ENCODE results near the gene CIB4.

CIB4 gene

DNA sequence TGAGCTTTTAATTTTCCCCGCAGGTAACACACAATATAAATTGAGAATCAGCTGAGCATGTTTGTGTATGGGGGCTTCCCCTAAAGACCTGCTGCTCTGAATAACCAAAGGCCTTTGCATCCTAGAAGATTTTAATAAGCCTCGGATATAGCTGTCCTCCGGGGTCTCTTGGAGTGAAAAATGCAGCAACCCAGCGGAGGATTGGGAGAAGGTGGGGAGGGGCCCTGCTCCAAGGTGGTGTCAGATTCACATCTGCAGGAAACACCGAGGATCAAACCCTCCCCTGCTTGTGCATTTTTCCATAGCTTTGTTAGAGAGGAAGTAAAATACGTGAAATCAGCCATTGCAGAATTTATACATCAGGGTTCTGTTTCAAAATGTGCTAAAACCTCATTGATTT is 100.2 kb downstream of the CIB4 start:
- DNase-seq = no peak

DNA sequence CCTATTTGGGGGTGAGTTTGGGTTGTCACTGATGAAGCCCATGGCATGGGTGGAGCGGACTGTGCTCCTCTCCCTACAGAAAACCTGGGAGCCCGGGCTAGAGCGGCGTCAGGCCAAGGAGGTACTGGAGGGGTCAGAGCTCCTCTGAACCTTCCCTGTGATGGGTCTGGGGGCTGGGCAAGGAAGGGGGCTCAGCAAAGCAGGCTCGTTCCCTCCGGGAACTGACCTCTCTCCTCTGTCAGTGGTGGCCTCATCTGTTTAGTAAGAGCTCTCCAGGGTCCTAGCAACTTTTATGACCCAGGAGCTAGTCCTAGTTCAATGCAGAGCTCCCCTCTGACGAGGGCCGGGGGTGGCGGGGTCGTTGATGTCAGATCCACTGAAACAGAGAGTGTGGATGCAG is 100.9 kb downstream of the CIB4 start:
- no peak for DNase-seq

DNA sequence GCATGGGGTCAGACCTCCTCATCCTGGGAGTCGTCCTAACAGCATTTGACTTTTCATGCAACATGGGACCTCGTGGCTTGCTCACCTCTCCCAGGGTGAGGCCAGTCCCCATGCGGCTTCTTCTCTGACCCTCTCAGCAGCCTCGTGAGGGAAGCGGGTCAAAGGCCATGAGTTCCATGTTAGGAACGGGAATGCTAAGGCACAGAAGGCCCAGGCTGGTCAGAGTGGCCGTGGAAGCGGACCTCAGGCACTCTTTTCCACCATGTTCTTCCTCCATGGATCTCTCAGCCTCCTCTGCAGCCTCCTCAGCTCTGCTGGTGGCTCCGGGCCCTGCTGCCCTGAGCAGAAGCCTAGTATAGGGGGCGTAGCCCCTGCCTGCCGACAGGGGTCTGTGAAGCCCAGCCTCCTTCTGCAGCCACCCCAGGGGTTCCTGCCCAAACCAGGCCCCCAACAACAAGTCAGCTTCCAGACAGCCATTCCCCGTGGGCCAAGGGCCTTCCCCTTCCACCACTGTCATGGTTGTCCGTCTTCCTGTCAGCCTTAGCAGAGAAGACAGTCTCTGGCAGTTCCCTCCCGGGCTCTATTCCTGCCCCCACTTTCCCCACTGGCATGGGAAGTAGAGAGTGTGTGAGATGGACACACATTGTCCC is 103.2 kb downstream of the CIB4 start:
- no peak for DNase-seq

DNA sequence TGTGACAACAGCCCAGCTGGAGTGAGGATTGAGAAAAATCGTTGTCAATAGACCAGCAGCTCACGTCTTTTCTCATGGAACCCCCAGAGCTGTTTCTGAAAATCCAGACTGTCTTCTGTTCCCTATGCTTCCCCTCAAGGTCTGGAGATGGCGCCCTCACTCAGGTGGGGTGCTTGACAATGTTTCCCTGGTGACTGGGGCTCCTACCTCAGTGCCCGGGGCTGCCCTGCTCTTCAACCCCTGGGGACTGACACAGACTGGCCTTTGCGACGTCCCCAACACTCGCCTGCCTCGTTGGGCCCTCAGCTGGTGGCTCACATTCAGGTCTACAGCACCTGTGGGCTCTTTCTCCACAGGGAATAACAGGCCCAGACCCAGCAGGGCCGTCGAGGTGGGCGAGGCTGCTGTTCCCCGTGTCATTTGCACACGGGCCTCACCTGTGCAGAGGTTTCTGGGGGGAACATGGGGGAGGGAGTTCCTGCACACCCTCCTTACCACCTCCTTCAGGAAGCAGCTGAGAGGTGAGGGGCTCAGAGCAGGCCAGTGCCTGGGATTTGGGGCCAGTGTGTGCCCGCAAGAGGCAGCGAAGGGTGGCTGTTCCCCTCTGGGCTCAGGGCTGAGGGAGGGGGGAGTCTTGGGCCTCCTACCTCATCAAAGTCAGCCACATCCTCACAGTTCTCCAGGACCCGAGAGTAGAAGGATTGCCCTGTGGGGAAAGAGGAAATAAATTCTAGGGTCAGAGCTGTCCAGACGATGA is 103.9 kb downstream of the CIB4 start:
- DNase-seq = peak; percentile 12

DNA sequence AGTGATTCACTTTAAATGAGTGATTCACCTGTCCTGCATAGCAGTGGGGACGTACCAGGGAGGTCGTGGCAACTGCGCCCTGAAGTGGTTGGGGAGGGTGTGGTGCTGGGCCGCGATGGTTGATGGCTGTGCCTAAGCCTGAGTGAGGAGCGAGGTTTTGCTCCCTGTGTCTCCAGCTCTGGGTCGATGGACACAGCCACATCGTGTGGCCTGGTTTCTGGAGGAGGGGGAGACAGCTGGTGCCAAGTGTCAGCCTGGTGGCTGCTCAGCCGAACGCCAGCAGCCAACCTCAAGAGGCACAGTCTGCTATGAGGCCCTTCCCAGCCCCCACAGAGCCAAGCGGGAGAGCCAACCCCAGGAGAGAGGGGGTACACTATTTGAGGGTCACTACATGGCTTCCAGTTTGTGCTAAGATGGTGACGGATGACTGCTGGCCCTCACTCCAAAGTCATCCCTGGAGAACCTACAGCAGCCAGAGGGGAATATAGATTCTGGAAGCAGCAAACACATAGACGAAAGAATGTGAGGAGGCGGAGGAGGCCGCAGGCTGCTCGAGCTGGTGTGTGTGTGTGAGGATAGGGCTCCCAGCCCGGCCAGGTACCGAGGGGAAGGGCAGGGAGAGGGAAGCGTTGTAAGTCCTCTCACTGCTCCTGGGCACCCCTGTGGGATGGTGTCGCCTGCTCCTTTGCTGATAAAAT is 104.6 kb downstream of the CIB4 start:
- DNase-seq = peak; percentile 18

DNA sequence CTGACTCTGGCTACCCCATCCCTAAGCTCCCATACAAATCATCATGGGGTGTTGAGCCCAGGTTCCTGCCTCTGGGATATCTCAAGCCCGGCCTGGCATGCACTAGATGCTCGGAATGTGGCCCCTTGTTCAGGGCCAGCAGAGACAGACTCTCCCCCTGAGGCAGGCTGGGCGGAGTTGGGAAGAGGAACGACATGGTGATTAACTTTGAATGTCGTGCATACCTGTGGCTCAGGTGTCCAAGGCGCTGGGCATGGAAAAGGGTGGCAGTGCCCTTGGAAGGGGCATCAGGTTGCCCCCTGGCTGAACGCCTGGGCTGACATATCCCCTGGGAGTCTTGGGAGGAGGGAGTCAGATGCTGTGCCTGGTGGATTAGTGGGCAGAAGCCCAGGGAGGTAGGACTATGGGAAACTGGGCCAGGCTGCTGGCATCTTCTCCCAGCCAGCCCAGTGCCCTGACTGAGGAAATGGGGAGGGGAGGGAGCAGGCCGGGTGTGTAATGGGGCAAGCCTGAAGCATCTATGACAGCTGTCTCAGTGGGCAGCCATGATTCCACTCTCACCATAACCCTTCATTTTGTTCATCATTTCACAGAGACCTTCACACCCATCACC is 105.4 kb downstream of the CIB4 start:
- DNase-seq = peak; percentile 2

DNA sequence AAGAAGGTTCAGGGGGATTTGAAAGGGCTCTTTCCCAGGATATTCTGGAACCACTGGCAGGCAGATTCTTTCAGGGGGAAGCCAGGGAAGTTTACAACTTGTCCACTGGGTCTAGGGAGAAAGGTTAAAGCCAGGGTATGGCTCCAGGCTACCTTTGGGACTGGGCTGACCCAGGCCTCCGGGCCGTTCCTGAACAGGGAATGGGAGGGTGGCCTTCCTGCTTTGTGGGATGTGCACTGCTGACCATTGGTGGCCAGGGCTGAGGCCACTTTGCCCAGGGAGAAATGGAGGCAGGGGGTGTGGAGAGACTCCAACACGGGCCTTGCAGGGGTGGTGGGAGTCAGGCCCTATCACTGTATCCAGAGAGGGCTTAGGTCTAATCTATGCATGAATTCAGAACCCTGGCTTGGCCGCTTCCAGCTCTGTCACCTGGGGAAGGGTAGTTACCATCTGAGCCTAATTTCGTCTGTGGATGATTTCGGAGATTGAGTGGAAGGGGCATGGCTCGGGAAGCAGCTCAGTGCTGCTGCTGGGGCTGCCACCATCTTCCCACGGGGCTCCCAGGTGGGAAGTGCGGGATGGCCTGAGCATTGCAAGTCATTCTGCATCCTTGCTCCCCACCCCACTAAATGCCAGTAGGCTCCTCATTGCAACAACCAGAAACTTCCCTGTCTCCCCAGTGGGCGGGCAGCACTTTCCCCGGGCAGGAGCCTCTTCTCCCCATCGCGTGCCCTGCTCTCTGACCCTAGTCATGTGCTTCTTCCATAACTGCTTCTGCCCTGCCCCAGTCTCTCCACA is 106.1 kb downstream of the CIB4 start:
- peak; percentile 3 for DNase-seq

DNA sequence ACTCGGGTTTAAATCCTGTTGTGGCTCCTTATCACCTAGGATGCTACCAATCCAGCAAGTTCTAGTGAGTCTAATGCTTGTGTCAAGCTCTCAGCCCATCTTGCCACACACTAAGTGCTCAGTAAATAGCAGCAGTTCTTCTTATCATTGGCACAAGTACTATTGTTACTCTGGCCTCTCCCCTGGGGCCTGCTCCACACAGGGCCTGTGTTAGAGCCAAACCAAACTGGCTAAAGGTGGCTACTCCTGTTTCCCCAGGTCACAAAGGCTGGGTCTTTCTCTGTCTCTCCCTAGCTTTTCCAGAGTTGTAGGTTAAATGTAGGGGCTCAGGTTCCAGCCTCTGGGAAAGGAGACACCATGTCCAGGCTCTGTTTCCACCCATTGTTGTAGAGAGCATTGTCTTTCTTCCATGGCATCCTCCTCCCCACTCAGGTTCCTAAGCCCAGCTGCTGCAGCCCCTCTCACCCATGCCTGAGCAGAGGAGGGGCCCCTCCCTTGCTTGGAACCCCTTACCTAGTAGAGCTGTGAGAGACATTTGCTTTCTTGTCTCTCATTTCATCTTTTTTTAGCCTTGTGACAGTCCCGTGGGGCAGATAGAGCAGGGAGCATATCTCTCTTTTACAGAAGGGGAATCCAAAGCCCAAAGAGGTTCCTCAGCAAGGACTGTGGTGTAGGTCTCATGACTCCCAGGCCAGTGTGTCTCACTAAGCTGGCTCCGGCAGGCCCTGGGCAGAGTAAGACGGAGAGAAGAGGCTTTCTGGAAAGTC is 106.9 kb downstream of the CIB4 start:
- DNase-seq = peak; percentile 11

DNA sequence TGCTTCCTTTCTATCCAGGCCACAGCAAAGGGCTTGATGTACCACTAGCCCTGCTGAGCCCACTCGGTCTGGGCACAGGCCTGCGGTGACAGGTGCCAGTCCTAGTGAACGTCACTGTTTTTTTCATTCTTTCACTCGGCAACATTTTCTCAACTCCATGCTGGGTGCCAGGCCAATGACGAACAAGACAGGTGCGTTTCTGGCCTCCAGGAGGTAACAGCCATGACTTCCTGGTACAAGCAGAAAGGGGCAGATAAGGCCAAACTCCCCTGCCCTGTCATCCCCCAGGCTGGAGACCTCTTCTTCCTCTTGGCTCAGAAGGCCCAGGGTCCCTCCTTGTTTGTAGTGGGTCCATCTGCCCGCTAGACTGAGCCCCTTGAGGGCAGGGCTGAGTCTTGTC is 107.5 kb downstream of the CIB4 start:
- peak; percentile 13 for DNase-seq

DNA sequence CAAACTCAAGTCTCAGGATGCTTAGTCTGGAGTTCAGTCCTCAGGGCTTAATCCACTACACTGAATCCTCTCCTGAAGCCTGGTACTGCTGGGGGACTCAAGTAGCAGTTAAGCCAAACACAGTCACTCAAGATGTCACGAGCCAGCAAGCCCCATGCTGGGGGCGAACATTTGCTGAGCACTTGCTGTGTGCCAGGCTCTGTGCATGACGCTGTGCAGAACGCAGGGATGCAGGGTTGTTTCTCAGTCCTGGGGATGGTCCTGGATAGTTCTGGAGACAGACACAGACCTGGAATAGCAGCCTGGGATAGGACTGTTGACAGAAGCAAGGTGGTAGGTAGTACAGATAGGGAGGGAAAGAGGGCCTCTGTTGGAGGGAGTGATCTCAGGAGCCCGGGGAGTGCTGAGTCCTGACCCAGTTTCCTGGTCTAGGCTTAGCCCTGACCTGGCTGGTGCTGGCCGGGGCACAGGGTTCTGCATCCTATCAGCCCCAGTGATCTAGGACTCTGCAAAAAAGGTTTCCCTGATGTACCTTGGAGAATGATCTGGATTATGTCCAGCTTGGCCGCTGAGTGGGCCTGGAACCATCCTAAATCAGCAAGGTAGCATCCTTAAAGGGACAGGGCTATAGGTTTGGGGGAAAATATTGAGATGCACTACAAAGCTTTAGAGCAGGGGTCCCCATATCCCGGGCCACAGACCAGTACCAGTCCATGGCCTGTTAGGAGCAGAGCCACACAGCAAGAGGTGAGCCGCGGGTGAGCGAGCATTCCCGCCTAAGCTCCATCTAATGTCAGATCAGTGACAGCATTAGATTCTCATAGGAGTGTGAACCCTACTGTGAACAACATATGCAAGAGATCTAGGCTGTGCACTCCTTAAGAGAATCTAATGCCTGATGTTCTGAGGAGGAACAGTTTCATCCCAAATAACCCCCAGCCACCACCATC is 108.6 kb downstream of the CIB4 start:
- DNase-seq = peak; percentile 18

Measured in left hindlimb (tissue), 1 donor.